Liver (tissue), 9 donors: ENCODE results near the gene STAB1. TPM values are rescaled to one million over a fixed set of nuclear protein-coding genes. Genes with fewer than 3 reads are reported as not detected.

ENCODE experiments used
- DNase-seq: peaks from one replicate; pipeline ENCODE4 v3.0.0-alpha.2; 2017; ENCODE audit warnings: low spot score
- H3K27ac ChIP-seq, 2 donors: one replicate each; pipeline ENCODE4 v1.7.0; 2013; ENCODE audit warnings: inconsistent platforms in 2 of 2, low read length in 2 of 2, control low read depth in 1 of 2, low read depth in 1 of 2, mild to moderate bottlenecking in 1 of 2
- H3K27me3 ChIP-seq, 4 donors: one replicate each; pipeline versions ENCODE4 v1.6.1 to v1.7.0; 2013; ENCODE audit warnings: low read length in 3 of 4, inconsistent platforms in 1 of 4, mild to moderate bottlenecking in 1 of 4, moderate library complexity in 1 of 4; ENCODE audit not compliant: control insufficient read depth in 4 of 4, insufficient read depth in 4 of 4
- H3K36me3 ChIP-seq, 4 donors: one replicate each; pipeline versions ENCODE4 v1.6.1 to v1.7.0; 2013; ENCODE audit warnings: low read length in 3 of 4, mild to moderate bottlenecking in 3 of 4, low read depth in 1 of 4, moderate library complexity in 1 of 4; ENCODE audit not compliant: control insufficient read depth in 4 of 4, insufficient read depth in 3 of 4
- H3K4me1 ChIP-seq, 4 donors: one replicate each; pipeline versions ENCODE4 v1.6.1 to v1.7.0; 2013; ENCODE audit warnings: low read length in 3 of 4, mild to moderate bottlenecking in 3 of 4, moderate library complexity in 1 of 4; ENCODE audit not compliant: control insufficient read depth in 4 of 4, insufficient read depth in 4 of 4
- H3K4me3 ChIP-seq, 3 donors: one replicate each; pipeline versions ENCODE4 v1.6.1 to v1.7.0; 2013; ENCODE audit warnings: low read length in 3 of 3, control low read depth in 1 of 3, low read depth in 1 of 3, mild to moderate bottlenecking in 1 of 3
- H3K9ac ChIP-seq, 2 donors: one replicate each; pipeline ENCODE4 v1.7.0; 2013; ENCODE audit warnings: low read length in 2 of 2, mild to moderate bottlenecking in 2 of 2, moderate library complexity in 2 of 2, control low read depth in 1 of 2, low read depth in 1 of 2
- H3K9me3 ChIP-seq, 4 donors: one replicate each; pipeline versions ENCODE4 v1.6.1 to v1.7.0; 2013; ENCODE audit warnings: low read length in 3 of 4; ENCODE audit not compliant: control insufficient read depth in 4 of 4
- CTCF ChIP-seq: fragments of 150-350 bp; IDR thresholded peaks from 2 replicates; pipeline ENCODE4 v1.5.1; 2017; ENCODE audit warnings: improper control_type of control experiment, low read depth, low read length; ENCODE audit not compliant: missing input control
- EGR1 ChIP-seq, 2 donors: IDR thresholded peaks; 2 replicates each; pipeline ENCODE4 v1.6.1; 2016 to 2018; ENCODE audit warnings: antibody characterized with exemption in 2 of 2, low read depth in 2 of 2
- FOXA1 ChIP-seq: IDR thresholded peaks from 2 replicates; pipeline ENCODE4 v1.6.1; 2016; ENCODE audit warnings: antibody characterized with exemption
- HNF4A ChIP-seq, 2 donors: conservative IDR thresholded peaks; 2 replicates each; pipeline ENCODE4 v1.6.1; 2016; ENCODE audit warnings: antibody characterized with exemption in 2 of 2, mild to moderate bottlenecking in 2 of 2
- HNF4G ChIP-seq: IDR thresholded peaks from 2 replicates; pipeline ENCODE4 v1.6.1; 2016; ENCODE audit warnings: antibody characterized with exemption
- JUND ChIP-seq, 2 donors: IDR thresholded peaks; 2 replicates each; pipeline ENCODE4 v1.6.1; 2016; ENCODE audit warnings: antibody characterized with exemption in 2 of 2
- NR2F2 ChIP-seq: IDR thresholded peaks from 2 replicates; pipeline ENCODE4 v1.6.1; 2016; ENCODE audit warnings: antibody characterized with exemption
- RXRA ChIP-seq, 2 donors: IDR thresholded peaks; 2 replicates each; pipeline ENCODE4 v1.6.1; 2017 to 2018; ENCODE audit warnings: antibody characterized with exemption in 2 of 2, mild to moderate bottlenecking in 1 of 2
- YY1 ChIP-seq: IDR thresholded peaks from 2 replicates; pipeline ENCODE4 v1.6.1; 2016; ENCODE audit warnings: antibody characterized with exemption, mild to moderate bottlenecking
- WGBS: extraction: QIAGEN DNeasy Blood & Tissue Kit; methylation state at CpG from one replicate; pipeline ENCODE4 v1.1.7; 2013; 5-methylcytosine and 5-hydroxymethylcytosine counted together
- polyA plus RNA-seq, 2 donors: library from polyadenylated mRNA; stranded (reverse) in 1 of 2; unstranded in 1 of 2; fragments of 200-250 nt in 1 of 2; fragments of >200 nt in 1 of 2; fragmentation: Nextera tagmentation in 1 of 2; extraction: Ambion mirVana in 1 of 2; gene quantifications; one replicate each; pipeline versions ENCODE4 v1.2.1 to v1.2.3, GENCODE V29; 2013 to 2015
- total RNA-seq, 2 donors: library from RNA; depleted of rRNA; stranded (reverse); fragments of >200 nt; gene quantifications; one replicate each; pipeline ENCODE4 v1.2.3, GENCODE V29; 2014
- TF ChIP-seq, protein P1 (sequence below): IDR thresholded peaks from 2 replicates; pipeline ENCODE4 v1.6.1; 2016; ENCODE audit warnings: antibody characterized with exemption, mild to moderate bottlenecking
- TF ChIP-seq, protein P2 (sequence below): IDR thresholded peaks from 2 replicates; pipeline ENCODE4 v1.6.1; 2016; ENCODE audit warnings: antibody characterized with exemption
- TF ChIP-seq, protein P3 (sequence below): IDR thresholded peaks from 2 replicates; pipeline ENCODE4 v1.6.1; 2016; ENCODE audit warnings: antibody characterized with exemption
- TF ChIP-seq, protein P4 (sequence below): IDR thresholded peaks from 2 replicates; pipeline ENCODE4 v1.6.1; 2016; ENCODE audit warnings: antibody characterized with exemption
- donor health status: healthy.
- donor health status: healthy.
- donor health status: healthy.
- donor health status: healthy.
- donor health status: healthy.

The STAB1 gene
- total and polyA plus RNA-seq, 4 donors: 42.0 to 198 (median 71.5) TPM

DNA sequence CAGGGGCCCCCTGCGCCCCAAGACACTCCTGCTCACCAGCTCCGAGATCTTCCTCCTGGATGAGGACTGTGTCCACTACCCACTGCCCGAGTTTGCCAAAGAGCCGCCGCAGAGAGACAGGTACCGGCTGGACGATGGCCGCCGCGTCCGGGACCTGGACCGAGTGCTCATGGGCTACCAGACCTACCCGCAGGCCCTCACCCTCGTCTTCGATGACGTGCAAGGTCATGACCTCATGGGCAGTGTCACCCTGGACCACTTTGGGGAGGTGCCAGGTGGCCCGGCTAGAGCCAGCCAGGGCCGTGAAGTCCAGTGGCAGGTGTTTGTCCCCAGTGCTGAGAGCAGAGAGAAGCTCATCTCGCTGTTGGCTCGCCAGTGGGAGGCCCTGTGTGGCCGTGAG is 3.1 kb upstream of the STAB1 start:
- H3K27me3 ChIP-seq: no peaks in the 10 kb centered on the region
- H3K36me3 ChIP-seq: peaks cover 13 to 51% (median 30%) of the 10 kb centered on the region in 4 donors
- H3K4me3 ChIP-seq: no peak overlapping the region
- H3K9me3 ChIP-seq: no peaks in the 10 kb centered on the region
- TF ChIP-seq HNF4G (no peak), YY1 (no peak), FOXA1 (no peak)
- no peak overlapping the region for H3K27ac ChIP-seq
- DNase-seq: no peak
- WGBS: 94% methylated on average over 21 of the region's 21 CpGs
- H3K4me1 ChIP-seq: peaks cover 0 to 17% (median 2%) of the 10 kb centered on the region in 4 donors
- no peak overlapping the region for H3K9ac ChIP-seq

DNA sequence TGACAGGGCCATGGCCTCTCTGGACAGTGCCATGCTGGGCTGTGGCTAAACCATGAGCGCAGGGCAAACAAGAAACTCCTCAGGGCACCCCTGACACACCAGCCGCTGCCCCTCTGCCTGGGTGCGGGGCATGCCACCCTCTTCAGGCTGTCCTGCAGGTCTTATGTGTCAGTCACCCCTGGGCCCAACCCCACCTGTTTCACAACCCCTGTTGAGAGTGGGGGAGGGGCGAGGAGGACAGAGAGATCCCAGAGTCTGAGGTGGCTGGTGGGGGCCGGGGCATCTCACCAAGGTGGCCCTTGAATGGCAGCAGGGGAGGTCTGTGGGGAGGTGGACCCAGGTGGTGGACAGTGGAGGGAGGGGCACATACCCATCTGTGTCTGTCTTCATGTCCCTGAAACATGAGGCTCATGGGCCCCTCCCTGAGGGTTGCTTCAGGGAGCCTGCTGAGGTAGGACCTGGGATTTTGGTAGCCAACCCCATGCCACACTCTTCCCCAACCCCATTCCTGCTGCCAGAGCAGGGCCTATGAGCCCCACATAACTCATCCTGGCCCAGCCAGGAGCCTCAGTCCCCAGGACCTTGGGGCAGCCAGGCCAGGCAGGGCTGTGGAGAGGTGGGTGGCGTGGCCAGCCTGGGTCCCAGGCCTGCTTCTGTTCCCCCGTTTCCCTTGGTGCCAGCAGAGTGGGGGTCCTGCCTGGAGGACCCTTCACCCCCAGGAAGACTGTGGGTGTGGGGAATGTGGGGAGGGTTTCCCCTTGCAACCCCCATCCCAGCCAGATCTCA is 1.7 kb upstream of the STAB1 start:
- Histone ChIP-seq H3K4me3 (no peak overlapping the region), H3K27me3 (no peaks in the 10 kb centered on the region), H3K27ac (no peak overlapping the region), H3K36me3 (peaks cover 13 to 37% (median 22%) of the 10 kb centered on the region in 4 donors), H3K9me3 (no peaks in the 10 kb centered on the region), H3K4me1 (peaks cover 0 to 17% (median 2%) of the 10 kb centered on the region in 4 donors), H3K9ac (no peak overlapping the region)
- peak; percentile 46 for DNase-seq
- TF ChIP-seq NR2F2 (no peak), EGR1 (IDR thresholded peaks at IDR 0.05; ENCODE audit: low read depth in 2 of 2) (no peak), RXRA (IDR thresholded peaks at IDR 0.05) (no peak), HNF4A (conservative IDR thresholded peaks at IDR 0.05) (no peak), CTCF (no peak), FOXA1 (no peak), HNF4G (no peak), JUND (IDR thresholded peaks at IDR 0.05) (no peak)
- TF ChIP-seq, protein P1, sequence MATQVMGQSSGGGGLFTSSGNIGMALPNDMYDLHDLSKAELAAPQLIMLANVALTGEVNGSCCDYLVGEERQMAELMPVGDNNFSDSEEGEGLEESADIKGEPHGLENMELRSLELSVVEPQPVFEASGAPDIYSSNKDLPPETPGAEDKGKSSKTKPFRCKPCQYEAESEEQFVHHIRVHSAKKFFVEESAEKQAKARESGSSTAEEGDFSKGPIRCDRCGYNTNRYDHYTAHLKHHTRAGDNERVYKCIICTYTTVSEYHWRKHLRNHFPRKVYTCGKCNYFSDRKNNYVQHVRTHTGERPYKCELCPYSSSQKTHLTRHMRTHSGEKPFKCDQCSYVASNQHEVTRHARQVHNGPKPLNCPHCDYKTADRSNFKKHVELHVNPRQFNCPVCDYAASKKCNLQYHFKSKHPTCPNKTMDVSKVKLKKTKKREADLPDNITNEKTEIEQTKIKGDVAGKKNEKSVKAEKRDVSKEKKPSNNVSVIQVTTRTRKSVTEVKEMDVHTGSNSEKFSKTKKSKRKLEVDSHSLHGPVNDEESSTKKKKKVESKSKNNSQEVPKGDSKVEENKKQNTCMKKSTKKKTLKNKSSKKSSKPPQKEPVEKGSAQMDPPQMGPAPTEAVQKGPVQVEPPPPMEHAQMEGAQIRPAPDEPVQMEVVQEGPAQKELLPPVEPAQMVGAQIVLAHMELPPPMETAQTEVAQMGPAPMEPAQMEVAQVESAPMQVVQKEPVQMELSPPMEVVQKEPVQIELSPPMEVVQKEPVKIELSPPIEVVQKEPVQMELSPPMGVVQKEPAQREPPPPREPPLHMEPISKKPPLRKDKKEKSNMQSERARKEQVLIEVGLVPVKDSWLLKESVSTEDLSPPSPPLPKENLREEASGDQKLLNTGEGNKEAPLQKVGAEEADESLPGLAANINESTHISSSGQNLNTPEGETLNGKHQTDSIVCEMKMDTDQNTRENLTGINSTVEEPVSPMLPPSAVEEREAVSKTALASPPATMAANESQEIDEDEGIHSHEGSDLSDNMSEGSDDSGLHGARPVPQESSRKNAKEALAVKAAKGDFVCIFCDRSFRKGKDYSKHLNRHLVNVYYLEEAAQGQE: no peak
- TF ChIP-seq, protein P2, sequence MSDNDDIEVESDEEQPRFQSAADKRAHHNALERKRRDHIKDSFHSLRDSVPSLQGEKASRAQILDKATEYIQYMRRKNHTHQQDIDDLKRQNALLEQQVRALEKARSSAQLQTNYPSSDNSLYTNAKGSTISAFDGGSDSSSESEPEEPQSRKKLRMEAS: no peak
- TF ChIP-seq, protein P3, sequence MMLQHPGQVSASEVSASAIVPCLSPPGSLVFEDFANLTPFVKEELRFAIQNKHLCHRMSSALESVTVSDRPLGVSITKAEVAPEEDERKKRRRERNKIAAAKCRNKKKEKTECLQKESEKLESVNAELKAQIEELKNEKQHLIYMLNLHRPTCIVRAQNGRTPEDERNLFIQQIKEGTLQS: no peak
- TF ChIP-seq, protein P4, sequence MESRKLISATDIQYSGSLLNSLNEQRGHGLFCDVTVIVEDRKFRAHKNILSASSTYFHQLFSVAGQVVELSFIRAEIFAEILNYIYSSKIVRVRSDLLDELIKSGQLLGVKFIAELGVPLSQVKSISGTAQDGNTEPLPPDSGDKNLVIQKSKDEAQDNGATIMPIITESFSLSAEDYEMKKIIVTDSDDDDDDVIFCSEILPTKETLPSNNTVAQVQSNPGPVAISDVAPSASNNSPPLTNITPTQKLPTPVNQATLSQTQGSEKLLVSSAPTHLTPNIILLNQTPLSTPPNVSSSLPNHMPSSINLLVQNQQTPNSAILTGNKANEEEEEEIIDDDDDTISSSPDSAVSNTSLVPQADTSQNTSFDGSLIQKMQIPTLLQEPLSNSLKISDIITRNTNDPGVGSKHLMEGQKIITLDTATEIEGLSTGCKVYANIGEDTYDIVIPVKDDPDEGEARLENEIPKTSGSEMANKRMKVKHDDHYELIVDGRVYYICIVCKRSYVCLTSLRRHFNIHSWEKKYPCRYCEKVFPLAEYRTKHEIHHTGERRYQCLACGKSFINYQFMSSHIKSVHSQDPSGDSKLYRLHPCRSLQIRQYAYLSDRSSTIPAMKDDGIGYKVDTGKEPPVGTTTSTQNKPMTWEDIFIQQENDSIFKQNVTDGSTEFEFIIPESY: no peak
- 97% methylated on average over 7 of the region's 7 CpGs for WGBS
